Spinal cord (tissue), 10 donors: ENCODE measurements around the gene NLGN4X. TPM values are rescaled to one million over a fixed set of nuclear protein-coding genes. Genes with fewer than 3 reads are reported as not detected.

Experiments
- DNase-seq, 6 donors: peaks; one replicate each; pipeline versions ENCODE4 v3.0.0 to v3.0.0-alpha.2; 2013 to 2015; ENCODE audit warnings: low spot score in 6 of 6, low read depth in 4 of 6
- H3K27ac ChIP-seq: one replicate; pipeline ENCODE4 v1.5.1; 2013; ENCODE audit warnings: low read depth, low read length, control low read depth
- H3K27me3 ChIP-seq: one replicate; pipeline ENCODE4 v1.6.1; 2013; ENCODE audit warnings: low read length; ENCODE audit not compliant: control insufficient read depth, insufficient read depth
- H3K36me3 ChIP-seq: one replicate; pipeline ENCODE4 v1.6.1; 2013; ENCODE audit warnings: low read length; ENCODE audit not compliant: control insufficient read depth, insufficient read depth
- H3K4me1 ChIP-seq: one replicate; pipeline ENCODE4 v1.6.1; 2013; ENCODE audit warnings: low read length; ENCODE audit not compliant: control insufficient read depth, insufficient read depth
- H3K4me3 ChIP-seq: one replicate; pipeline ENCODE4 v1.5.1; 2013; ENCODE audit warnings: low read depth, low read length, control low read depth
- H3K9me3 ChIP-seq: one replicate; pipeline ENCODE4 v1.6.1; 2013; ENCODE audit warnings: low read length; ENCODE audit not compliant: control insufficient read depth, insufficient read depth
- WGBS: methylation state at CpG from one replicate; pipeline ENCODE4 v1.1.5; 2013; ENCODE audit warnings: missing lambda C conversion rate; ENCODE audit not compliant: insufficient coverage; 5-methylcytosine and 5-hydroxymethylcytosine counted together
- polyA plus RNA-seq, 2 donors: library from polyadenylated mRNA; unstranded; fragments of 120-200 nt; gene quantifications; one replicate each; pipeline ENCODE4 v1.2.1, GENCODE V29; 2013; ENCODE audit not compliant: insufficient read length in 2 of 2
- total RNA-seq, 2 donors: library from RNA; depleted of rRNA in 1 of 2; stranded (reverse); fragments of 120-200 nt in 1 of 2; fragments of >200 nt in 1 of 2; gene quantifications; one replicate each; pipeline versions ENCODE4 v1.2.3 to v1.2.4, GENCODE V29; 2013 to 2014
- donor health status: healthy.

NLGN4X gene
- total and polyA plus RNA-seq, 4 donors: 17.5 to 56.8 (median 43.7) TPM

DNA sequence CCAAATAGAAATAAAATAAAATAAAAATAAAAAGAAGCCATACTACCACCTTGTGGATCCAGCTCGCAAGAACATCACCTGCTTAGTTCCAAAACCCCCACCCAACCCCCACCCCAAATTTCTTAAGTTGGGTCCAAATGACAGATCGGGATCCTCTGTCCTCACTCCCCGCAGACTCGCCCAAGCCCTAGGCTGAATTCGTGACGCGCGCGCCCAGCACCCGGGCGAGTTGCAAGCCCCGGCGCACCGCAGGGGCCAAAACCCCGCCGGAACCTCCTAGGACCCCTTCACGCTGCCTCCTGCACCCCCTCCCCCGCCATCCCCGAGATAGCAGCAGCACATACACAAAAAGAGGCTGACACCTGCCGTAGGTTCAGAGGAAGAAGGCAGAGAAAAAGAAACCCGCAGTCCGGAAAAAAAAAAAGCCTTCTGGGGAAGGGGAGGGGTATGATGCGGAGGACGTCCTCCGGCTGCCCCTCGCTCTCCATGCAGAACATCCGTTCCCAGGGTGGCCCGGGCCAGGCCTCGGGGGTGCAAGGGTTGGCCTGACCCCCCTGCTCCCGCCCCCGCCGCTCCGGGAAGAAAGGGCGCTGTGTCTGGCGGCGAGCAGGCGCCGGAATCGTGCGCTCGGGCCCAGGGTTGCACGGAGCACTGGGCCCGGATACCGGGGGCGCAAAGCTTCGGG is 2.6 kb downstream of the NLGN4X start:
- Histone ChIP-seq H3K27ac (peak overlapping the region; percentile 84), H3K27me3 (no peaks in the 10 kb centered on the region)
- DNase-seq: peak; percentile 17 to 88 (median 56)

GRCh38 chrX:6225288-6225910 is 3.3 kb downstream of the NLGN4X start:
- WGBS: 4% methylated on average over 8 of the region's 17 CpGs
- no peaks in the 10 kb centered on the region for H3K9me3 ChIP-seq
- peak in 2 of 6 donors; percentile 15 to 76 for DNase-seq
- no peaks in the 10 kb centered on the region for H3K27me3 ChIP-seq
- peak overlapping the region; percentile 80 for H3K4me3 ChIP-seq
- H3K4me1 ChIP-seq: peaks cover 7% of the 10 kb centered on the region
- H3K27ac ChIP-seq: no peak overlapping the region
- H3K36me3 ChIP-seq: no peaks in the 10 kb centered on the region

More for the DNA sequence above, 2.6 kb downstream of the NLGN4X start:
- WGBS: under 1% methylated on average over 40 of the region's 46 CpGs
- Histone ChIP-seq H3K36me3 (no peaks in the 10 kb centered on the region), H3K4me1 (peaks cover 7% of the 10 kb centered on the region), H3K4me3 (peak overlapping the region; percentile 80), H3K9me3 (no peaks in the 10 kb centered on the region)

GRCh38 chrX:6223516-6223915 is 5.2 kb downstream of the NLGN4X start:
- no peak overlapping the region for H3K27ac ChIP-seq
- H3K4me3 ChIP-seq: no peak overlapping the region
- no peaks in the 10 kb centered on the region for H3K27me3 ChIP-seq
- peak in 1 of 6 donors; percentile 5 for DNase-seq
- no peaks in the 10 kb centered on the region for H3K9me3 ChIP-seq
- no peaks in the 10 kb centered on the region for H3K36me3 ChIP-seq
- peaks cover 3% of the 10 kb centered on the region for H3K4me1 ChIP-seq
- WGBS: no CpG with 5 or more reads among the region's 3 CpGs

- Histone ChIP-seq H3K27ac (no peak overlapping the region), H3K27me3 (no peaks in the 10 kb centered on the region), H3K36me3 (no peaks in the 10 kb centered on the region), H3K9me3 (no peaks in the 10 kb centered on the region), H3K4me1 (no peaks in the 10 kb centered on the region), H3K4me3 (no peak overlapping the region)
- 63% methylated on average over 2 of the region's 8 CpGs for WGBS
- DNase-seq: no peak
Observed at GRCh38 chrX:6210230-6210629, 18.4 kb downstream of the NLGN4X start.

DNA sequence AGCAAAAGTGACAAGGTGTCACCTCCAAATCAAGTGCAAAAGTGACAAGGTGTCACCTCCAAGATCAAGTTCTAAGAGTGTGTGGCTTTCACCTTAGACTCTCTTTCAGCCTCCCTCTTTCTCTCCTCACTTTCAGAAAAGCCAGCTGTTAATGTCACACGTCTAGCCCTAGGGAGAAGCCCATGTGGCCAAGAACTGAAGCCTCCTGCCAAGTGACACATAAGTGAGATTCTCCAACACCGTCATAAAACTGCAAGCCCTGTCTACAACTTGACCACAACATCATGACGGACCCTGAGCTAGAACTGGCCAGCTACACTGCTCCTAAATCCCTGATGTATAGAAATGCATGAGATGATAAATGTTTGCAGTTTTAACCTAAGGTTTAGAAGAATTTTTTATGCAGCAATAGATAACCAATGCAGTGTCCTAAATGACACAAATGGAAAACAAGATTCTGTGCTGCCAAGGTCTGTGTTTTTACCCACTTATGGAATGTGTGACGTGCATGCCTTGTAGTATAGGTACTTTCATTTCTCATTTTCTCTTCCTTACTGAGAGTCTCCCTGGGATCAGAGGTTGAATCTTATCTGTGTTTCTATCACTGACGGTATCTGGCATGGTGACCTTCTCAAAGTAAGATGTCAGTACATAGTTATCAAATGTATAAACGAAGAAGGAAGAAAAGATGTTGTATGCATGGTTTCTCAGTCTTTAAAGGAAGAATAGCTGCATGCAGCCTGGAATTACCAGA is 25.0 kb downstream of the NLGN4X start:
- WGBS: 83% methylated on average over 3 of the region's 6 CpGs
- DNase-seq: no peak

GRCh38 chrX:6199486-6199885 is 29.2 kb downstream of the NLGN4X start:
- no peaks in the 10 kb centered on the region for H3K9me3 ChIP-seq
- H3K4me1 ChIP-seq: no peaks in the 10 kb centered on the region
- whole genome bisulfite sequencing: no CpG with 5 or more reads among the region's 2 CpGs
- H3K4me3 ChIP-seq: no peak overlapping the region
- no peak for DNase-seq
- no peaks in the 10 kb centered on the region for H3K27me3 ChIP-seq
- H3K36me3 ChIP-seq: no peaks in the 10 kb centered on the region
- no peak overlapping the region for H3K27ac ChIP-seq

More for the DNA sequence above, 25.0 kb downstream of the NLGN4X start:
- H3K36me3 ChIP-seq: no peaks in the 10 kb centered on the region
- H3K4me1 ChIP-seq: no peaks in the 10 kb centered on the region
- no peak overlapping the region for H3K27ac ChIP-seq
- no peaks in the 10 kb centered on the region for H3K27me3 ChIP-seq
- H3K9me3 ChIP-seq: no peaks in the 10 kb centered on the region
- H3K4me3 ChIP-seq: no peak overlapping the region

DNA sequence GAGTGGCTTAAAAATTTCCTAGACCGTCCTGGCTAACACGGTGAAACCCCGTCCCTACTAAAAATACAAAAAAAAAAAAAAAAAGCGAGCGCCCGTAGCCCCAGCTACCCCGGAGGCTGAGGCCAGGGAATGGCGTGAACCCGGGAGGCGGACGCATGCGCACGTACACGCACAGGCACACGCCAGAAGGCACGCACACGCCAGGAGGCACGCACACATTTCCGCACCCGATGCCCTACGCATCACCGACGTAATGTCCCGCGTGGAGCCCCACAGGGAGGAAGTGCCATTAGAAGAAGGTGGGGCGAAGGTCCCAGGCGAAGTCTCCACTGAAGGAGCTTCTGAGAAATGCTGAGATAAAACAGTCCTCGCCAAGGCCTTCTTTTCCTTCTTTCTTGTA is 41.4 kb downstream of the NLGN4X start:
- Histone ChIP-seq H3K4me3 (no peak overlapping the region), H3K4me1 (no peaks in the 10 kb centered on the region), H3K27me3 (no peaks in the 10 kb centered on the region), H3K27ac (no peak overlapping the region), H3K9me3 (peaks cover 2% of the 10 kb centered on the region), H3K36me3 (peaks cover 6% of the 10 kb centered on the region)
- over 99% methylated on average over 25 of the region's 28 CpGs for WGBS
- DNase-seq: no peak

- H3K4me3 ChIP-seq: no peak overlapping the region
- no peaks in the 10 kb centered on the region for H3K4me1 ChIP-seq
- H3K36me3 ChIP-seq: peaks cover 6% of the 10 kb centered on the region
- peak in 1 of 6 donors; percentile 10 for DNase-seq
- no peaks in the 10 kb centered on the region for H3K27me3 ChIP-seq
- peaks cover 2% of the 10 kb centered on the region for H3K9me3 ChIP-seq
- no peak overlapping the region for H3K27ac ChIP-seq
- WGBS: 50% methylated on average over 1 of the region's 4 CpGs
Observed at GRCh38 chrX:6184900-6185515, 43.7 kb downstream of the NLGN4X start.

DNA sequence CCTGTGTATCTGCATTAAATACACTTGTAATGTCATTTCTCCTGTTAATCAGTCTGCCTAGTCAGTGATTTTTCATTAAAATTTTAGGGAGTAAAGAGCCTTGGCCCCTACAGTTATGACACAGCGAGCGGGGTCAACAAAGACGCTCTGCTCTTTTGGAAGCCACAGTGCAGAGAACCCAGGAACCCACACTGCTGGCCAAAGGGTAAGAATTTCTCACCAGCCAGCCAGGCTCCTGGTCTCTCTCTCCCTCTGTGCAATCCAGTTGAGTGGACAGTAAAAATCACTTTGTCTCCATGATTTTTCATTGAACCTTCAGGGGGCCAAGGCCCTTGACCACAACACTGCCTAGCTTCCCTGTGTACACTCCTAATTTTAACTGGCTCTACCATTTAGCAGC is 52.8 kb downstream of the NLGN4X start:
- H3K27me3 ChIP-seq: no peaks in the 10 kb centered on the region
- no peaks in the 10 kb centered on the region for H3K36me3 ChIP-seq
- peaks cover under 1% of the 10 kb centered on the region for H3K4me1 ChIP-seq
- H3K27ac ChIP-seq: no peak overlapping the region
- WGBS: 95% methylated on average over 3 of the region's 3 CpGs
- no peaks in the 10 kb centered on the region for H3K9me3 ChIP-seq
- H3K4me3 ChIP-seq: no peak overlapping the region
- no peak for DNase-seq
